ENCODE data around the gene MEPCE. TPM values are rescaled to one million over a fixed set of nuclear protein-coding genes. Genes with fewer than 3 reads are reported as not detected.

The MEPCE gene
- total and polyA plus RNA-seq, 10 of the 15 experiments (the other 5 are each of a cell fraction or from before 2014, with no cell fraction given) = 8.2 to 48.0 (median 22.1) TPM

DNA sequence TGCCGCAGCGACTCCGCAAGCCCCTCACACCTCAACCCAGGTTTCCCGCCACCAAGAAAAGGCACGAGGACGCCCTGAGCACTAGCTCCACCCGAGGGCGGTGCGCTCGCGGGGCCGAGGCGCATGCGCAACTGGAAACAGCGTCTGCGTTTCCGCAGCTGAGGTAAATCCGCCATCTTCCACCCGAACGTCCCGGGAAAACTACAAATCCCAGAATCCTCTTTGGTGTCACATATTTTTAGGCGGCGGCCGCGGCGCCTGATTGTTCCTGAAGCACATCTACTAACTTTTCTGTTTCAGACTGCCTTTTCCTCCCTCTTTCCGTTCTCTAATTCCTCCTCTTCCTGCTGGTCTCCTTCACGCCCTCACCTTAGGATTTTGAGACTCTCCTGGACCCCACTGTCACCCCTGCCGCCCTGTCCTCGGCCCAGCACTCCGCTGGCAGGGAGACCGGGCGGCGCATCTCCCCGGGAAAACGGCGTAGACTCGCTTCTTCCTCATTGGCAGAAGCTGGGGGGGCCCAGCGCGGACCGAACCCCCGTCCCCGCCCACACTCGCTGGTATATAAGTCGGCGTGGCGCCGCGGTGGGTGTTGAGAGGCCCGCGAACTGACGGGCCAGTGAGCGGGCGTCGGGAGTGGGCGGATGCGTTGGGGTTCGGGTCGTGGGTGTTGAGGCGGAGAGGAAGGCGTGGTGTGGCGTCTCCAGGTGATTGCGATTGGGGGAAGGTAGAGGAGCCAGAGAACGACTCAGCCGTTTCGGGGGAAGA lies 1.2 kb upstream of the MEPCE start, which contains the start of gene ZCWPW1 (continued):
- TF ChIP-seq, protein P1, sequence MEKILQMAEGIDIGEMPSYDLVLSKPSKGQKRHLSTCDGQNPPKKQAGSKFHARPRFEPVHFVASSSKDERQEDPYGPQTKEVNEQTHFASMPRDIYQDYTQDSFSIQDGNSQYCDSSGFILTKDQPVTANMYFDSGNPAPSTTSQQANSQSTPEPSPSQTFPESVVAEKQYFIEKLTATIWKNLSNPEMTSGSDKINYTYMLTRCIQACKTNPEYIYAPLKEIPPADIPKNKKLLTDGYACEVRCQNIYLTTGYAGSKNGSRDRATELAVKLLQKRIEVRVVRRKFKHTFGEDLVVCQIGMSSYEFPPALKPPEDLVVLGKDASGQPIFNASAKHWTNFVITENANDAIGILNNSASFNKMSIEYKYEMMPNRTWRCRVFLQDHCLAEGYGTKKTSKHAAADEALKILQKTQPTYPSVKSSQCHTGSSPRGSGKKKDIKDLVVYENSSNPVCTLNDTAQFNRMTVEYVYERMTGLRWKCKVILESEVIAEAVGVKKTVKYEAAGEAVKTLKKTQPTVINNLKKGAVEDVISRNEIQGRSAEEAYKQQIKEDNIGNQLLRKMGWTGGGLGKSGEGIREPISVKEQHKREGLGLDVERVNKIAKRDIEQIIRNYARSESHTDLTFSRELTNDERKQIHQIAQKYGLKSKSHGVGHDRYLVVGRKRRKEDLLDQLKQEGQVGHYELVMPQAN (conservative IDR thresholded peaks at IDR 0.05) = 0 out of 2 replicates have a peak, but pooled peaks have one; percentile 65
- peak; percentile 88; the same call in 1 of the 2 replicates for TF ChIP-seq ATF7 (IDR thresholded peaks at IDR 0.05; ENCODE audit: low read depth)
- TF ChIP-seq, protein P2, sequence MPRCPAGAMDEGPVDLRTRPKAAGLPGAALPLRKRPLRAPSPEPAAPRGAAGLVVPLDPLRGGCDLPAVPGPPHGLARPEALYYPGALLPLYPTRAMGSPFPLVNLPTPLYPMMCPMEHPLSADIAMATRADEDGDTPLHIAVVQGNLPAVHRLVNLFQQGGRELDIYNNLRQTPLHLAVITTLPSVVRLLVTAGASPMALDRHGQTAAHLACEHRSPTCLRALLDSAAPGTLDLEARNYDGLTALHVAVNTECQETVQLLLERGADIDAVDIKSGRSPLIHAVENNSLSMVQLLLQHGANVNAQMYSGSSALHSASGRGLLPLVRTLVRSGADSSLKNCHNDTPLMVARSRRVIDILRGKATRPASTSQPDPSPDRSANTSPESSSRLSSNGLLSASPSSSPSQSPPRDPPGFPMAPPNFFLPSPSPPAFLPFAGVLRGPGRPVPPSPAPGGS (IDR thresholded peaks at IDR 0.05; ENCODE audit: borderline replicate concordance, insufficient read depth, low read depth, low read length, poor library complexity, severe bottlenecking) = no peak
- TF ChIP-seq ASH2L (IDR thresholded peaks at IDR 0.05; ENCODE audit: borderline replicate concordance, low read depth) = no peak
- TF ChIP-seq MTA2 (IDR thresholded peaks at IDR 0.05; ENCODE audit: low read depth) = 0 out of 2 replicates have a peak, but pooled peaks have one; percentile 1
- peak; percentile 78; the same call in 1 of the 2 replicates for TF ChIP-seq PAX5 (IDR thresholded peaks at IDR 0.05; ENCODE audit: borderline replicate concordance, low read depth, low read length)
- TF ChIP-seq ESRRA (IDR thresholded peaks at IDR 0.05; ENCODE audit: low read length) = no peak
- TF ChIP-seq, protein P3, sequence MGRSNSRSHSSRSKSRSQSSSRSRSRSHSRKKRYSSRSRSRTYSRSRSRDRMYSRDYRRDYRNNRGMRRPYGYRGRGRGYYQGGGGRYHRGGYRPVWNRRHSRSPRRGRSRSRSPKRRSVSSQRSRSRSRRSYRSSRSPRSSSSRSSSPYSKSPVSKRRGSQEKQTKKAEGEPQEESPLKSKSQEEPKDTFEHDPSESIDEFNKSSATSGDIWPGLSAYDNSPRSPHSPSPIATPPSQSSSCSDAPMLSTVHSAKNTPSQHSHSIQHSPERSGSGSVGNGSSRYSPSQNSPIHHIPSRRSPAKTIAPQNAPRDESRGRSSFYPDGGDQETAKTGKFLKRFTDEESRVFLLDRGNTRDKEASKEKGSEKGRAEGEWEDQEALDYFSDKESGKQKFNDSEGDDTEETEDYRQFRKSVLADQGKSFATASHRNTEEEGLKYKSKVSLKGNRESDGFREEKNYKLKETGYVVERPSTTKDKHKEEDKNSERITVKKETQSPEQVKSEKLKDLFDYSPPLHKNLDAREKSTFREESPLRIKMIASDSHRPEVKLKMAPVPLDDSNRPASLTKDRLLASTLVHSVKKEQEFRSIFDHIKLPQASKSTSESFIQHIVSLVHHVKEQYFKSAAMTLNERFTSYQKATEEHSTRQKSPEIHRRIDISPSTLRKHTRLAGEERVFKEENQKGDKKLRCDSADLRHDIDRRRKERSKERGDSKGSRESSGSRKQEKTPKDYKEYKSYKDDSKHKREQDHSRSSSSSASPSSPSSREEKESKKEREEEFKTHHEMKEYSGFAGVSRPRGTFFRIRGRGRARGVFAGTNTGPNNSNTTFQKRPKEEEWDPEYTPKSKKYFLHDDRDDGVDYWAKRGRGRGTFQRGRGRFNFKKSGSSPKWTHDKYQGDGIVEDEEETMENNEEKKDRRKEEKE (IDR thresholded peaks at IDR 0.05) = no peak
- TF ChIP-seq POLR2AphosphoS2 (IDR thresholded peaks at IDR 0.05; ENCODE audit: low read depth, low read length) = peak; percentile 98
- TF ChIP-seq, protein P4, sequence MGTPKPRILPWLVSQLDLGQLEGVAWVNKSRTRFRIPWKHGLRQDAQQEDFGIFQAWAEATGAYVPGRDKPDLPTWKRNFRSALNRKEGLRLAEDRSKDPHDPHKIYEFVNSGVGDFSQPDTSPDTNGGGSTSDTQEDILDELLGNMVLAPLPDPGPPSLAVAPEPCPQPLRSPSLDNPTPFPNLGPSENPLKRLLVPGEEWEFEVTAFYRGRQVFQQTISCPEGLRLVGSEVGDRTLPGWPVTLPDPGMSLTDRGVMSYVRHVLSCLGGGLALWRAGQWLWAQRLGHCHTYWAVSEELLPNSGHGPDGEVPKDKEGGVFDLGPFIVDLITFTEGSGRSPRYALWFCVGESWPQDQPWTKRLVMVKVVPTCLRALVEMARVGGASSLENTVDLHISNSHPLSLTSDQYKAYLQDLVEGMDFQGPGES (IDR thresholded peaks at IDR 0.05) = no peak; the same call in 1 of the 2 replicates
- peak; percentile 95 for TF ChIP-seq SMAD1 (IDR thresholded peaks at IDR 0.05; ENCODE audit: low read depth, partially characterized antibody)
- TF ChIP-seq, protein P5, sequence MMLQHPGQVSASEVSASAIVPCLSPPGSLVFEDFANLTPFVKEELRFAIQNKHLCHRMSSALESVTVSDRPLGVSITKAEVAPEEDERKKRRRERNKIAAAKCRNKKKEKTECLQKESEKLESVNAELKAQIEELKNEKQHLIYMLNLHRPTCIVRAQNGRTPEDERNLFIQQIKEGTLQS (IDR thresholded peaks at IDR 0.05; ENCODE audit: borderline replicate concordance, extremely low read depth, low read depth, low read length) = no peak
- no peak for TF ChIP-seq RAD21 (IDR thresholded peaks at IDR 0.05; ENCODE audit: insufficient read depth, low read depth, low read length)
- peak; percentile 61 to 99 for TF ChIP-seq EGR1 (IDR thresholded peaks at IDR 0.05; ENCODE audit: borderline replicate concordance in 1 of 2, low read depth in 2 of 2, low read length in 2 of 2)
- TF ChIP-seq, protein P6, sequence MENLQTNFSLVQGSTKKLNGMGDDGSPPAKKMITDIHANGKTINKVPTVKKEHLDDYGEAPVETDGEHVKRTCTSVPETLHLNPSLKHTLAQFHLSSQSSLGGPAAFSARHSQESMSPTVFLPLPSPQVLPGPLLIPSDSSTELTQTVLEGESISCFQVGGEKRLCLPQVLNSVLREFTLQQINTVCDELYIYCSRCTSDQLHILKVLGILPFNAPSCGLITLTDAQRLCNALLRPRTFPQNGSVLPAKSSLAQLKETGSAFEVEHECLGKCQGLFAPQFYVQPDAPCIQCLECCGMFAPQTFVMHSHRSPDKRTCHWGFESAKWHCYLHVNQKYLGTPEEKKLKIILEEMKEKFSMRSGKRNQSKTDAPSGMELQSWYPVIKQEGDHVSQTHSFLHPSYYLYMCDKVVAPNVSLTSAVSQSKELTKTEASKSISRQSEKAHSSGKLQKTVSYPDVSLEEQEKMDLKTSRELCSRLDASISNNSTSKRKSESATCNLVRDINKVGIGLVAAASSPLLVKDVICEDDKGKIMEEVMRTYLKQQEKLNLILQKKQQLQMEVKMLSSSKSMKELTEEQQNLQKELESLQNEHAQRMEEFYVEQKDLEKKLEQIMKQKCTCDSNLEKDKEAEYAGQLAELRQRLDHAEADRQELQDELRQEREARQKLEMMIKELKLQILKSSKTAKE (IDR thresholded peaks at IDR 0.05; ENCODE audit: low read depth, poor library complexity, severe bottlenecking) = peak; percentile 54
- TF ChIP-seq, protein P7, sequence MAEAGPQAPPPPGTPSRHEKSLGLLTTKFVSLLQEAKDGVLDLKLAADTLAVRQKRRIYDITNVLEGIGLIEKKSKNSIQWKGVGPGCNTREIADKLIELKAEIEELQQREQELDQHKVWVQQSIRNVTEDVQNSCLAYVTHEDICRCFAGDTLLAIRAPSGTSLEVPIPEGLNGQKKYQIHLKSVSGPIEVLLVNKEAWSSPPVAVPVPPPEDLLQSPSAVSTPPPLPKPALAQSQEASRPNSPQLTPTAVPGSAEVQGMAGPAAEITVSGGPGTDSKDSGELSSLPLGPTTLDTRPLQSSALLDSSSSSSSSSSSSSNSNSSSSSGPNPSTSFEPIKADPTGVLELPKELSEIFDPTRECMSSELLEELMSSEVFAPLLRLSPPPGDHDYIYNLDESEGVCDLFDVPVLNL (IDR thresholded peaks at IDR 0.05; ENCODE audit: low read depth, low read length) = peak; percentile 76

All from GM12878 (cell line).